Thyroid gland (tissue), 4 donors: ENCODE data around the gene RNF149. TPM values are rescaled to one million over a fixed set of nuclear protein-coding genes. Genes with fewer than 3 reads are reported as not detected.
A peak's percentile ranks its signal among the peaks of the same experiment; 100 is the strongest.

Experiments
- DNase-seq, 2 donors: peaks; one replicate each; pipeline ENCODE4 v3.0.0-alpha.2; 2019
- H3K27ac ChIP-seq, 3 donors: fragments of 200-600 bp; sonication (generic); 1 replicate in 2 of 3; 2 replicates in 1 of 3; pipeline ENCODE4 v1.5.1; 2016 to 2019; ENCODE audit warnings: mild to moderate bottlenecking in 1 of 3, moderate library complexity in 1 of 3
- H3K27me3 ChIP-seq: fragments of 200-600 bp; sonication (generic); one replicate; pipeline ENCODE4 v1.5.1; 2019
- H3K36me3 ChIP-seq, 2 donors: fragments of 200-600 bp; sonication (generic); one replicate each; pipeline ENCODE4 v1.5.1; 2016 to 2019
- H3K4me1 ChIP-seq, 2 donors: fragments of 200-600 bp; sonication (generic); one replicate each; pipeline ENCODE4 v1.5.1; 2017 to 2019
- H3K4me3 ChIP-seq, 3 donors: fragments of 200-600 bp; sonication (generic); replicated peaks in 1 of 3; 1 replicate in 2 of 3; 2 replicates in 1 of 3; pipeline ENCODE4 v1.5.1; 2016; ENCODE audit warnings: mild to moderate bottlenecking in 1 of 3
- H3K9me3 ChIP-seq: fragments of 200-600 bp; sonication (generic); one replicate; pipeline ENCODE4 v1.5.1; 2017
- POLR2A ChIP-seq, 2 donors: fragments of 450-650 bp; IDR thresholded peaks; one replicate each; pipeline ENCODE4 v1.6.1; 2017; ENCODE audit warnings: antibody characterized with exemption in 2 of 2, mild to moderate bottlenecking in 2 of 2, moderate library complexity in 1 of 2
- whole genome bisulfite sequencing, 2 donors: methylation state at CpG; one replicate each; pipeline ENCODE4 v1.1.5; 2017; 5-methylcytosine and 5-hydroxymethylcytosine counted together
- intact Hi-C: fragments of 100-400 bp; cut with DNase I; formaldehyde crosslinking; loops from one replicate; pipeline ENCODE4 v1.15.1; 2023
- total RNA-seq, 4 donors: library from RNA; depleted of rRNA; stranded (reverse); fragments of >200 nt; gene quantifications; one replicate each; pipeline ENCODE4 v1.2.3, GENCODE V29; 2016
- TF ChIP-seq, protein P1 (sequence below), 6 experiments: fragments of 200-600 bp in 3 of 6; fragments of 450-650 bp in 3 of 6; sonication (generic) in 3 of 6; IDR thresholded peaks; one replicate each; pipeline ENCODE4 v1.5.1; 2016 to 2019; ENCODE audit warnings: antibody characterized with exemption in 6 of 6, mild to moderate bottlenecking in 2 of 6, inconsistent platforms in 1 of 6, moderate library complexity in 1 of 6

RNF149 gene
- total RNA-seq, 4 donors from 2014 or later = 49.5 to 95.6 (median 68.5) TPM

DNA sequence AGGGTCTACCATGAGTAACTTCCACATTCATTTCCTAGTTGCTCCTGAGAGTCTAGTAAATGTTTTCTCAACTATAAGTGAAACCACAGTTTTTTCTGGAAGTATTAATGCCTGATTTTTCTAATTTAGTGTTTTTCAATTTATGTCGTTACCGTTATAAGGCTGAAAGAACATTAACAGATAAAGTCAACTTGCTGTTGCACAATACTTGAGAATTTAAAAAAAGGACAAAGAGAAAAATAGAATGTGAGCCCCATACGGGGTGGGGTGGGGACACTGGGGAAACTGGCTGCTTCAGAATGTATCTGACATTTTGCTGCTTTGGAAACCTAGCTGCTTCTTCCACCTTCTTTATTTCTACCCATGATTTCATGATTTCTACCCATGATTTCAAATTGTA, 29.6 kb downstream of the RNF149 start:
- intact Hi-C loops = no loop called here
- no peaks in the 10 kb centered on the region for H3K4me1 ChIP-seq
- 90 to 92% methylated on average over 3 of the region's 3 CpGs for WGBS, 2 donors

DNA sequence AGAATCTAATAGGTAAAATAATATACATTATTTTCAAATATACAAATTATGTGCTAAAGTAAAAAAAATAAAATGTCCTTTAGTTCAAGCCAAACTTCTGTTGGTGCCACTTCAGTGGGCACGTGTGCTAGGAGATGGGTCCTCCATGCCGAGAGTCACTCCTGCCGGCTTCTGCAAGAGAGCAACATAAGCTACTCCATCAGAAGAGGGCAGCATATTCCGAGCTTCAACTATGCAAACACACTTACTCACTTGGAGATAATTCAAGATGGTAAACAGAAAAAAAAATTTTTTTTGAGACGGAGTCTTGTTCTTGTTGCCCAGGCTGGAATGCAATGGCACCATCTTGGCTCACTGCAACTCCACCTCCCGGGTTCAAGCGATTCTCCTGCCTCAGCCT, 31.4 kb downstream of the RNF149 start:
- peak; percentile 45 to 52 for DNase-seq
- no peaks in the 10 kb centered on the region for H3K27me3 ChIP-seq
- H3K9me3 ChIP-seq = no peaks in the 10 kb centered on the region
- 57 to 70% methylated on average over 7 of the region's 7 CpGs for WGBS, 2 donors
- H3K36me3 ChIP-seq = peaks cover 31% of the 10 kb centered on the region in 2 donors
- TF ChIP-seq, protein P1, sequence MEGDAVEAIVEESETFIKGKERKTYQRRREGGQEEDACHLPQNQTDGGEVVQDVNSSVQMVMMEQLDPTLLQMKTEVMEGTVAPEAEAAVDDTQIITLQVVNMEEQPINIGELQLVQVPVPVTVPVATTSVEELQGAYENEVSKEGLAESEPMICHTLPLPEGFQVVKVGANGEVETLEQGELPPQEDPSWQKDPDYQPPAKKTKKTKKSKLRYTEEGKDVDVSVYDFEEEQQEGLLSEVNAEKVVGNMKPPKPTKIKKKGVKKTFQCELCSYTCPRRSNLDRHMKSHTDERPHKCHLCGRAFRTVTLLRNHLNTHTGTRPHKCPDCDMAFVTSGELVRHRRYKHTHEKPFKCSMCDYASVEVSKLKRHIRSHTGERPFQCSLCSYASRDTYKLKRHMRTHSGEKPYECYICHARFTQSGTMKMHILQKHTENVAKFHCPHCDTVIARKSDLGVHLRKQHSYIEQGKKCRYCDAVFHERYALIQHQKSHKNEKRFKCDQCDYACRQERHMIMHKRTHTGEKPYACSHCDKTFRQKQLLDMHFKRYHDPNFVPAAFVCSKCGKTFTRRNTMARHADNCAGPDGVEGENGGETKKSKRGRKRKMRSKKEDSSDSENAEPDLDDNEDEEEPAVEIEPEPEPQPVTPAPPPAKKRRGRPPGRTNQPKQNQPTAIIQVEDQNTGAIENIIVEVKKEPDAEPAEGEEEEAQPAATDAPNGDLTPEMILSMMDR (IDR thresholded peaks at IDR 0.05) = peak in 3 of 6 experiments; percentile 28 to 44 (median 28)
- TF ChIP-seq POLR2A (IDR thresholded peaks at IDR 0.05) = no peak
- H3K4me1 ChIP-seq = no peaks in the 10 kb centered on the region
- H3K27ac ChIP-seq = no peak overlapping the region
- intact Hi-C loops = no loop called here
- no peak overlapping the region for H3K4me3 ChIP-seq

More for the DNA sequence above, 29.6 kb downstream of the RNF149 start:
- H3K27ac ChIP-seq = no peak overlapping the region
- TF ChIP-seq POLR2A (IDR thresholded peaks at IDR 0.05) = no peak
- TF ChIP-seq, protein P1 (IDR thresholded peaks at IDR 0.05) = no peak
- H3K9me3 ChIP-seq = no peaks in the 10 kb centered on the region
- DNase-seq = no peak
- no peak overlapping the region for H3K4me3 ChIP-seq
- no peaks in the 10 kb centered on the region for H3K27me3 ChIP-seq
- peaks cover 21 to 30% of the 10 kb centered on the region in 2 donors for H3K36me3 ChIP-seq

DNA sequence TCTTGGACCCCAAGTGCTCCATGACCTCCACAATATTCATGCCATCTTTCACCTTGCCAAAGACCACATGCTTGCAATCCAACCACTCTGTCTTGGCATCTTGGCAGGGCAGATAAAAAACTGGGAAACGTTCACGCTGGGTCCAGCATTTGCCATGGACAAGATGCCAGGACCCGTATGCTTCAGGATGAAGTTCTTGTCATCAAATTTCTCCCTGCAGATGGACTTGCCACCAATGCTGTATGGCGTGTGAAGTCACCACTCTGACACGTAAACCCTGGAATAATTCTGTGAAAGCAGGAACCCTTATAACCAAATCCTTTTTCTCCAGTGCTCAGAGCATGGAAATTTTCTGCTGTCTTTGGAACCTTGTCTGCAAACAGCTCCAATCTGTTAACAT, 34.4 kb downstream of the RNF149 start:
- H3K9me3 ChIP-seq = no peaks in the 10 kb centered on the region
- H3K36me3 ChIP-seq = peaks cover 26 to 37% of the 10 kb centered on the region in 2 donors
- no peaks in the 10 kb centered on the region for H3K27me3 ChIP-seq
- no peak overlapping the region for H3K27ac ChIP-seq
- TF ChIP-seq POLR2A (IDR thresholded peaks at IDR 0.05) = no peak
- TF ChIP-seq, protein P1 (IDR thresholded peaks at IDR 0.05) = no peak
- no peak for DNase-seq
- no peaks in the 10 kb centered on the region for H3K4me1 ChIP-seq
- 94 to 95% methylated on average over 5 of the region's 5 CpGs for WGBS, 2 donors
- H3K4me3 ChIP-seq = no peak overlapping the region
- intact Hi-C loops = no loop called here

DNA sequence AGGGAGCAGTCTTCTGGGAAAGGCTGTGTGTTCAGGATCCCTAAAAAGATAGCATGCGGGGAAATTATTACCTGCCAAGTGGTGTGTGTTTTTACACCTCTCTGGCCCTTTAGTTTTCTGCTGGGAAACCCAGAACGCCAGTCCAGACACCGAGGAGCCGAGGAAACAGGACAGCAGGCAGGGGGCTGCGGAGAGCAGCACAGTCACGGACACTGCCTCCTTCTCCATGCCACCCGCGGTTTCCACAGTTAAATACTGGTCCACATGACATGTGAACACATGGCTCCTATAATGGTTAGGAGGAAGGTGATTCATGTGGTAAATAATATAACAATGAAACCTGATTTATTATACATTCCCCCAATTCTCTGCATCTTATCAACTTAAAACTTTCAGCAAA, 35.4 kb downstream of the RNF149 start:
- Histone ChIP-seq H3K4me1 (no peaks in the 10 kb centered on the region), H3K4me3 (no peak overlapping the region), H3K27ac (no peak overlapping the region), H3K27me3 (no peaks in the 10 kb centered on the region), H3K9me3 (no peaks in the 10 kb centered on the region), H3K36me3 (peaks cover 27 to 40% of the 10 kb centered on the region in 2 donors)
- TF ChIP-seq, protein P1 (IDR thresholded peaks at IDR 0.05) = no peak
- TF ChIP-seq POLR2A (IDR thresholded peaks at IDR 0.05) = no peak
- intact Hi-C loops = no loop called here
- 85 to 92% methylated on average over 8 of the region's 8 CpGs for WGBS, 2 donors
- DNase-seq = no peak

DNA sequence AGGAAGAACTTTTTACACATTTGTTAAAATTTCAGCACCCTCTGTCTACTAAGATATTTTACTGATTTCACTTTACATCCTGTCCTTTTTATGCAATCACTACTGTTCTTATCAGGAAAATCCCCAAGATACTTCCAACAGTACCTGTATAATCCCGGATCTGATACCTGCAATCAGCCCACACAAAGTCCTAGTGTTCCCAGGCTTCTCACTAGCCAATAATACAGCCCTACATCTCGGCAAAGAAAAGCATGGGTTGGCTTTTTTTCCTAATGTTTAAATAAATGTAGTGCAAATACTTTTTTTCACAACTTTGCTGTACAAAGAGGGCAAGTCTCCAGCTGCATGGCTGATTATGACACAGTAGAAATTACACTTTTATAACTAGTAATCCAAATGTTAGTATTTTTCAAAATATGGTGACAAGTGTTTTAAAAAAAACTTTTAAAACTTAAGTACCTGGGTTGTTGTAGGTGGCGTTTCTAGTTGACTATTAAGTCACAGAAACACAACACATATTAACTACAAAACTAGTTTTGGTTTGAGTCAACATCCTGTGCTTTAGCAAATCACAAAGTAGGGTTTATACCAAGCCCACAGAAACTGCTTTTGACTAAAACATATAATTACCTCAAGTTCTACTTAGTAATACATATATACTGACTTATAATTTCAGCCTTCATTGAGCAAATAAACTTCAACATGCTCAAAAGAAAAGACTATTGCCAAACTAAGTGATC, 36.3 kb downstream of the RNF149 start:
- Histone ChIP-seq H3K27me3 (no peaks in the 10 kb centered on the region), H3K27ac (no peak overlapping the region), H3K4me3 (no peak overlapping the region), H3K36me3 (peaks cover 33 to 44% of the 10 kb centered on the region in 2 donors), H3K9me3 (no peaks in the 10 kb centered on the region), H3K4me1 (no peaks in the 10 kb centered on the region)
- no peak for DNase-seq
- TF ChIP-seq, protein P1 (IDR thresholded peaks at IDR 0.05) = no peak
- TF ChIP-seq POLR2A (IDR thresholded peaks at IDR 0.05) = no peak
- intact Hi-C loops = no loop called here
- 85 to 86% methylated on average over 3 of the region's 3 CpGs for WGBS, 2 donors
